Astrocyte (in vitro differentiated cells and primary cell): ENCODE data around the gene CD3E. TPM values are rescaled to one million over a fixed set of nuclear protein-coding genes. Genes with fewer than 3 reads are reported as not detected.

Experiments
- DNase-seq: peaks from one replicate; pipeline ENCODE4 v3.0.0-alpha.2; 2010; ENCODE audit warnings: low read depth
- FAIRE-seq: peaks from 2 replicates; lab custom pipeline; 2011; peaks lifted over from hg19 to GRCh38; lab: Jason Lieb, UNC
- H2AFZ ChIP-seq: 2 replicates; pipeline ENCODE4 v1.6.0; 2012; ENCODE audit warnings: low read depth, low read length, inconsistent platforms
- H3K27ac ChIP-seq: 2 replicates; pipeline ENCODE4 v1.5.1; 2011; ENCODE audit warnings: low read depth, low read length, inconsistent platforms
- H3K27me3 ChIP-seq: 2 replicates; pipeline ENCODE4 v1.6.0; 2011; ENCODE audit warnings: low read length, inconsistent platforms; ENCODE audit not compliant: insufficient read depth
- H3K36me3 ChIP-seq: 2 replicates; pipeline ENCODE4 v1.5.1; 2011; ENCODE audit warnings: low read length, inconsistent platforms; ENCODE audit not compliant: insufficient read depth
- H3K4me1 ChIP-seq: 2 replicates; pipeline ENCODE4 v1.5.1; 2011; ENCODE audit warnings: low read length, inconsistent platforms; ENCODE audit not compliant: insufficient read depth
- H3K4me2 ChIP-seq: 2 replicates; pipeline ENCODE4 v1.6.0; 2012; ENCODE audit warnings: low read length, inconsistent platforms
- H3K4me3 ChIP-seq: 2 replicates; pipeline ENCODE4 v1.5.1; 2011; ENCODE audit warnings: low read depth, mild to moderate bottlenecking, low read length, inconsistent platforms; ENCODE audit not compliant: insufficient read depth
- H3K79me2 ChIP-seq: 2 replicates; pipeline ENCODE4 v1.6.0; 2012; ENCODE audit warnings: mild to moderate bottlenecking, low read length, inconsistent platforms; ENCODE audit not compliant: insufficient read depth
- H3K9ac ChIP-seq: 2 replicates; pipeline ENCODE4 v1.6.0; 2012; ENCODE audit warnings: mild to moderate bottlenecking, low read length, inconsistent platforms
- H3K9me3 ChIP-seq: 2 replicates; pipeline ENCODE4 v1.5.1; 2012; ENCODE audit warnings: low read depth, mild to moderate bottlenecking, low read length, inconsistent platforms; ENCODE audit not compliant: insufficient read depth
- H4K20me1 ChIP-seq: 2 replicates; pipeline ENCODE4 v1.6.0; 2012; ENCODE audit warnings: low read length, inconsistent platforms; ENCODE audit not compliant: insufficient read depth
- H3K27ac Mint-ChIP-seq: one replicate; pipeline ENCODE4 v1.8.0; 2021; ENCODE audit warnings: mild to moderate bottlenecking, mixed read lengths; ENCODE audit not compliant: unreplicated experiment
- H3K27me3 Mint-ChIP-seq: one replicate; pipeline ENCODE4 v1.8.0; 2021; ENCODE audit warnings: low read depth, mixed read lengths; ENCODE audit not compliant: unreplicated experiment
- H3K36me3 Mint-ChIP-seq: one replicate; pipeline ENCODE4 v1.8.0; 2021; ENCODE audit warnings: low read depth, mixed read lengths; ENCODE audit not compliant: unreplicated experiment
- H3K4me1 Mint-ChIP-seq: one replicate; pipeline ENCODE4 v1.8.0; 2021; ENCODE audit warnings: low read depth, mixed read lengths; ENCODE audit not compliant: unreplicated experiment
- H3K4me3 Mint-ChIP-seq: one replicate; pipeline ENCODE4 v1.8.0; 2021; ENCODE audit warnings: mild to moderate bottlenecking, moderate library complexity, mixed read lengths; ENCODE audit not compliant: unreplicated experiment
- H3K9me3 Mint-ChIP-seq: one replicate; pipeline ENCODE4 v1.8.0; 2021; ENCODE audit warnings: mild to moderate bottlenecking, mixed read lengths; ENCODE audit not compliant: unreplicated experiment
- CTCF ChIP-seq: IDR thresholded peaks from 2 replicates; pipeline ENCODE4 v1.5.1; 2011; ENCODE audit warnings: low read depth, mild to moderate bottlenecking, inconsistent platforms, low read length, moderate library complexity; ENCODE audit not compliant: insufficient read depth
- EZH2 ChIP-seq: IDR thresholded peaks from 2 replicates; pipeline ENCODE4 v1.6.1; 2012; ENCODE audit warnings: mild to moderate bottlenecking, low read length, inconsistent platforms; ENCODE audit not compliant: insufficient read depth
- total RNA-seq: library from RNA; stranded (reverse); gene quantifications from 2 replicates; pipeline ENCODE4 v1.2.1, GENCODE V29; 2021

Gene CD3E
- total RNA-seq, 1 donor from 2014 or later: not detected

DNA sequence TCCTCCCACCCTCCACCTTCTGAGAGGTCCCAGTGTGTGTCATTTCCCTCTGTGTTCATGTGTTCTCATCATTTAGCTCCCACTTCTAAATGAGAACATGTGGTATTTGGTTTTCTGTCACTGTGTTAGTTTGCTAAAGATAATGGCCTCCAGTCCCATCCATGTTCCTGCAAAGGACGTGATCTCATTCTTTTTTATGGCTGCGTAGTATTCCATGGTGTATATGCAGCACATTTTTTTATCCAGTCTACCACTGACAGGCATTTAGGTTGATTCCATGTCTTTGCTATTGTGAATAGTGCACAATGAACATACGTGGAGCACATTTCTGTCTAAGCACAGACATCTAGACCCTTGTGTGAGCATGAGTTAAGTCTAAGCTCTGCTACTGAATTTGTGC lies 5.7 kb downstream of the CD3E start:
- Histone ChIP-seq H3K4me3 (no peak overlapping the region), H3K27ac (no peak overlapping the region), H3K36me3 (no peaks in the 10 kb centered on the region), H4K20me1 (no peaks in the 10 kb centered on the region), H3K9me3 (no peaks in the 10 kb centered on the region), H2AFZ (no peak overlapping the region), H3K9ac (no peak overlapping the region), H3K4me1 (no peaks in the 10 kb centered on the region), H3K27me3 (peaks cover 25% of the 10 kb centered on the region), H3K4me2 (no peak overlapping the region), H3K79me2 (no peaks in the 10 kb centered on the region)
- Mint-ChIP-seq H3K36me3 (no peaks in the 10 kb centered on the region), H3K4me1 (peaks cover 6% of the 10 kb centered on the region), H3K4me3 (no peak overlapping the region), H3K27me3 (peaks cover 33% of the 10 kb centered on the region), H3K9me3 (peaks cover 2% of the 10 kb centered on the region), H3K27ac (no peak overlapping the region)
- no peak for DNase-seq
- no peak for FAIRE-seq
- TF ChIP-seq CTCF: no peak
- TF ChIP-seq EZH2: no peak

DNA sequence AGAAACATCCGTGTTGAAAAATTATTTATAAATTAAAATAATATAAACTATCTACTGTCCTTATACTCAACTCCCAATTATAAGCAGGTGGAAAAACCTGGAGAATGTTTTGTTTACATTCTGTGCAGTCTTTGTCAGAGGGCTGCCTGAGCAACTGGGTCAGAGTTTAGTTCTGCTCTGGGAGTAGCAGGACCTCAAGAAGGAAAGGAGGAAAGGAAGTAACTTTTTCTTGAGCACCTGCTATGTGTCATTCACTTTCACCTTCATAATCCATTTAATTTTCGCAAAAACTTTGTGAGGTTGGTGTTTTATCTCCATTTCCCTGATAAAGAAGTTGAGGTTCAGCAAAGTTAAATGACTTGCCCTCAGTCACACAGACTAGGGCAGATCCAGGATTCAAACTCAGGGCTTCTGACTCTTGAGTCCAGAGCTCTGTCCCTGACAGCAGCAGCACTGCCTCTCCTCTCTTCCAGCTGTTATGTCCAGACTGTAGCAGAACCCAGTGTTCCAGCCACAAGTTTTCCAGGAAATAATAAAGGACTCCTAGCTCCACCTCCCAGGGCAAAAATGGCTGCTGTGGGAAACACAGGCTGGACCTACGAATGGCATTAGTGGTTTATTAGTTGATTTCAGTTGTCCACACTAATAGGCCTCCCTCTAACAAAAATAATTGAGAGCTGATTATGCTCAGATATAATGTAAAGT lies 6.4 kb downstream of the CD3E start:
- H3K9ac ChIP-seq: no peak overlapping the region
- Mint-ChIP-seq H3K9me3 (peaks cover 2% of the 10 kb centered on the region), H3K4me3 (no peak overlapping the region), H3K4me1 (peaks cover 8% of the 10 kb centered on the region), H3K27me3 (peaks cover 36% of the 10 kb centered on the region), H3K27ac (no peak overlapping the region), H3K36me3 (no peaks in the 10 kb centered on the region)
- no peak overlapping the region for H3K4me2 ChIP-seq
- DNase-seq (no peak), FAIRE-seq (no peak)
- H3K36me3 ChIP-seq: no peaks in the 10 kb centered on the region
- H3K79me2 ChIP-seq: no peaks in the 10 kb centered on the region
- peaks cover 25% of the 10 kb centered on the region for H3K27me3 ChIP-seq
- TF ChIP-seq CTCF (no peak), EZH2 (no peak)
- no peaks in the 10 kb centered on the region for H3K4me1 ChIP-seq
- H4K20me1 ChIP-seq: no peaks in the 10 kb centered on the region
- no peaks in the 10 kb centered on the region for H3K9me3 ChIP-seq
- no peak overlapping the region for H3K4me3 ChIP-seq
- no peak overlapping the region for H3K27ac ChIP-seq
- H2AFZ ChIP-seq: no peak overlapping the region

GRCh38 chr11:118311518-118311917 lies 7.0 kb downstream of the CD3E start:
- Mint-ChIP-seq H3K27ac (no peak overlapping the region), H3K36me3 (no peaks in the 10 kb centered on the region), H3K4me1 (peaks cover 9% of the 10 kb centered on the region), H3K27me3 (peaks cover 36% of the 10 kb centered on the region), H3K4me3 (no peak overlapping the region), H3K9me3 (peaks cover 2% of the 10 kb centered on the region)
- TF ChIP-seq EZH2 (no peak), CTCF (no peak)
- Histone ChIP-seq H3K9ac (no peak overlapping the region), H3K27ac (no peak overlapping the region), H3K36me3 (no peaks in the 10 kb centered on the region), H2AFZ (no peak overlapping the region), H3K4me2 (no peak overlapping the region), H3K4me1 (peaks cover 3% of the 10 kb centered on the region), H3K9me3 (no peaks in the 10 kb centered on the region), H4K20me1 (no peaks in the 10 kb centered on the region), H3K27me3 (peaks cover 25% of the 10 kb centered on the region), H3K4me3 (no peak overlapping the region), H3K79me2 (no peaks in the 10 kb centered on the region)
- DNase-seq (no peak), FAIRE-seq (no peak)
